LNCaP clone FGC (cell line): ENCODE results near the gene IRF2.

ENCODE experiments used
- DNase-seq: peaks from one replicate; pipeline ENCODE4 v3.0.0-alpha.2; 2011; ENCODE audit warnings: low read depth
- H3K4me3 ChIP-seq: 2 replicates; pipeline ENCODE4 v1.5.1; 2011; ENCODE audit warnings: mild to moderate bottlenecking, low read depth, low read length, control low read depth
- TF ChIP-seq, protein P1 (sequence below): IDR thresholded peaks from 2 replicates; pipeline ENCODE4 v1.5.1; 2012; ENCODE audit warnings: mild to moderate bottlenecking; ENCODE audit not compliant: control insufficient read depth, insufficient read depth; ENCODE audit errors: extremely low read depth

IRF2 gene

GRCh38 chr4:184466634-184467033 is 7.7 kb downstream of the IRF2 start:
- H3K4me3 ChIP-seq: no peak overlapping the region
- DNase-seq: no peak
- TF ChIP-seq, protein P1, sequence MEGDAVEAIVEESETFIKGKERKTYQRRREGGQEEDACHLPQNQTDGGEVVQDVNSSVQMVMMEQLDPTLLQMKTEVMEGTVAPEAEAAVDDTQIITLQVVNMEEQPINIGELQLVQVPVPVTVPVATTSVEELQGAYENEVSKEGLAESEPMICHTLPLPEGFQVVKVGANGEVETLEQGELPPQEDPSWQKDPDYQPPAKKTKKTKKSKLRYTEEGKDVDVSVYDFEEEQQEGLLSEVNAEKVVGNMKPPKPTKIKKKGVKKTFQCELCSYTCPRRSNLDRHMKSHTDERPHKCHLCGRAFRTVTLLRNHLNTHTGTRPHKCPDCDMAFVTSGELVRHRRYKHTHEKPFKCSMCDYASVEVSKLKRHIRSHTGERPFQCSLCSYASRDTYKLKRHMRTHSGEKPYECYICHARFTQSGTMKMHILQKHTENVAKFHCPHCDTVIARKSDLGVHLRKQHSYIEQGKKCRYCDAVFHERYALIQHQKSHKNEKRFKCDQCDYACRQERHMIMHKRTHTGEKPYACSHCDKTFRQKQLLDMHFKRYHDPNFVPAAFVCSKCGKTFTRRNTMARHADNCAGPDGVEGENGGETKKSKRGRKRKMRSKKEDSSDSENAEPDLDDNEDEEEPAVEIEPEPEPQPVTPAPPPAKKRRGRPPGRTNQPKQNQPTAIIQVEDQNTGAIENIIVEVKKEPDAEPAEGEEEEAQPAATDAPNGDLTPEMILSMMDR: no peak

DNA sequence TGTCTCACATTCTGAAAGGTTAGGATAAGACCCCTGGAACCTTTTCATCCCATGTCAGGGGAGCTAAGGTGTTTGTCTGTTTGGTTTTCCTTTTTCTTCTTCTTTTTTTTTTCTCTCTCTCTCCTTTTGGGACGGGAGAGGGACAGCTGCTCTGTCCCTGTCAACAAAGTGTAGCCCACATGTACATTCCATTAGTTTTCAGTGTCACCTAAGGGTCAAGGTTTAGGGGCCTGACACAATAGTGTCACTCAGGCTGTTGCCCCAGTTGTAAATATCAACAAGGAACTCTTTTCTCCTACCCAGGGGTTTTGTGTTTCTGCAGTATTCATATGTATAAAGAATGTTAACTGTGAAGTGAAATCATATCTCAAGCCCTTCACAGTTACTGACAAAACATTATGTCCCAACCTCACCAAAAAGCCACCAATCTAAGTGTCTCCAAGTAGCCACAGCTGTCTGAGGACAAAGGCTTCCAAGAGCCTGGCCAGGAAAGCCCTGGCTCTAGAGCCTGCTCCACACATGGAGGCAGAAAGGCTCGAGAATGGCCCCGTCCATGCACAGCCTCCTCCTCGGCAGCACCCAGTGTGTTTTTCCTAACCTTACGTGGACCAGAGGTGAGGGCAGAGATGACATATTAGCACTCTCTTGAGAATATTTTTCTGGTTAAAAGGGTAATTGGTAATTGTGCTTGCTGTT is 9.4 kb downstream of the IRF2 start:
- TF ChIP-seq, protein P1: no peak
- no peak for DNase-seq

DNA sequence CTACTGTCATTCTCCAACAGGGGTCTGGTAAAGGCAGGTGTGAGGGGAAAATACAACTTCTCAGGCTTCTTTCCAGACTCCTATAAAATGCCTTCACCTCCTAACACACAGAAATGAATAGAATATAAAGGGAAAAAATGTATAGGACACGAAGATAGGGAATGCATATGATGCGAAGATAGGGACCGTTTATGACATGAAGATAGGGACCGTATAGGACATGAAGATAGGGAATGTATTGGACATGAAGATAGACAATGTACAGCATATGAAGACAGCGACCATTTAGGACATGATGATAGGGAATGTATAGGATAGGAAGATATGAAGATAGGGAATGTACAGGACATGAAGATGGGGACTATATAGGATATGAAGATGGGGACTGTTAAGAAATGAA is 10.5 kb downstream of the IRF2 start:
- TF ChIP-seq, protein P1: no peak
- H3K4me3 ChIP-seq: no peak overlapping the region
- no peak for DNase-seq

More for the DNA sequence above, 9.4 kb downstream of the IRF2 start:
- H3K4me3 ChIP-seq: no peak overlapping the region

GRCh38 chr4:184463158-184463557 is 11.2 kb downstream of the IRF2 start:
- TF ChIP-seq, protein P1: no peak
- DNase-seq: no peak
- H3K4me3 ChIP-seq: no peak overlapping the region

- TF ChIP-seq, protein P1: no peak
- DNase-seq: peak; percentile 60
- H3K4me3 ChIP-seq: no peak overlapping the region
These were observed 11.6 kb downstream of the IRF2 start for GRCh38 chr4:184462724-184463123.

- TF ChIP-seq, protein P1: no peak
- H3K4me3 ChIP-seq: no peak overlapping the region
- DNase-seq: no peak
These were observed 12.5 kb downstream of the IRF2 start for GRCh38 chr4:184461711-184462441.
